B cell (primary cell): ENCODE results near the gene BMS1. TPM values are rescaled to one million over a fixed set of nuclear protein-coding genes. Genes with fewer than 3 reads are reported as not detected.

Experiments used
- ATAC-seq: fragments of 200-7000 bp; cut with Tn5 transposase; one replicate; pipeline ENCODE4 v1.10.0; 2021; ENCODE audit warnings: low read depth, mild to moderate bottlenecking, moderate number of reproducible peaks, moderate library complexity
- CTCF ChIA-PET: fragments of 350-600 bp; sonication (Branson Sonifier 250); formaldehyde crosslinking; loops from one replicate; lab custom pipeline; 2021; ENCODE audit warnings: antibody characterized with exemption, inconsistent platforms; lab: Charles Lee
- POLR2A ChIA-PET: fragments of 350-600 bp; sonication (Branson Sonifier 250); formaldehyde crosslinking; loops from one replicate; lab custom pipeline; 2021; ENCODE audit warnings: antibody characterized with exemption; lab: Charles Lee
- DNase-seq: peaks from one replicate; pipeline ENCODE4 v3.0.0; 2013
- H2AFZ ChIP-seq: 2 replicates; pipeline ENCODE4 v1.6.1; 2012; ENCODE audit warnings: mild to moderate bottlenecking, low read depth, low read length; ENCODE audit not compliant: insufficient read depth, poor library complexity, severe bottlenecking
- H3K27ac ChIP-seq, 2 donors: 1 replicate in 1 of 2; 2 replicates in 1 of 2; pipeline ENCODE4 v1.5.1; 2012 to 2013; ENCODE audit warnings: low read length in 2 of 2, mild to moderate bottlenecking in 2 of 2, moderate library complexity in 1 of 2
- H3K27me3 ChIP-seq, 4 experiments: fragments of 200-600 bp in 1 of 4; sonication (generic) in 1 of 4; replicated peaks in 1 of 4; 1 replicate in 2 of 4; 2 replicates in 2 of 4; pipeline versions ENCODE4 v1.6.1 to v1.7.0; 2013 to 2016; ENCODE audit warnings: low read length in 3 of 4, mild to moderate bottlenecking in 2 of 4, mixed read lengths in 1 of 4, moderate library complexity in 1 of 4; ENCODE audit not compliant: insufficient read depth in 4 of 4, control insufficient read depth in 3 of 4; ENCODE audit errors: control extremely low read depth in 1 of 4
- H3K36me3 ChIP-seq, 2 experiments: replicated peaks in 1 of 2; 1 replicate in 1 of 2; 2 replicates in 1 of 2; pipeline versions ENCODE4 v1.6.1 to v1.7.1; 2013; ENCODE audit warnings: low read length in 1 of 2; ENCODE audit not compliant: insufficient read depth in 2 of 2, control insufficient read depth in 1 of 2; ENCODE audit errors: control extremely low read depth in 1 of 2, extremely low read depth in 1 of 2
- H3K4me1 ChIP-seq, 2 donors: fragments of 200-600 bp in 1 of 2; sonication (generic) in 1 of 2; 1 replicate in 1 of 2; 2 replicates in 1 of 2; pipeline versions ENCODE4 v1.5.1 to v1.6.1; 2013 to 2017; ENCODE audit warnings: low read length in 2 of 2; ENCODE audit not compliant: control insufficient read depth in 2 of 2, insufficient read depth in 2 of 2
- H3K4me2 ChIP-seq: replicated peaks from 2 replicates; pipeline ENCODE3; 2012; ENCODE audit warnings: mild to moderate bottlenecking, low read depth, low read length; ENCODE audit not compliant: poor library complexity, severe bottlenecking
- H3K4me3 ChIP-seq, 5 experiments: fragments of 200-600 bp in 1 of 5; sonication (generic) in 1 of 5; 1 replicate in 3 of 5; 2 replicates in 2 of 5; pipeline versions ENCODE4 v1.5.1 to v1.7.0; 2011 to 2016; ENCODE audit warnings: low read length in 4 of 5, mild to moderate bottlenecking in 4 of 5, low read depth in 2 of 5, control low read depth in 1 of 5, moderate library complexity in 1 of 5; ENCODE audit not compliant: insufficient read depth in 1 of 5; ENCODE audit errors: control extremely low read depth in 1 of 5, extremely low read depth in 1 of 5
- H3K79me2 ChIP-seq: fragments of 200-600 bp; sonication (generic); one replicate; pipeline ENCODE4 v1.6.0; 2016; ENCODE audit warnings: low read length; ENCODE audit not compliant: control insufficient read depth, insufficient read depth
- H3K9ac ChIP-seq: fragments of 200-600 bp; sonication (generic); 2 replicates; pipeline ENCODE4 v1.6.1; 2017; ENCODE audit warnings: mild to moderate bottlenecking, low read length, moderate library complexity
- H3K9me3 ChIP-seq, 3 donors: one replicate each; pipeline versions ENCODE4 v1.6.1 to v1.7.1; 2013; ENCODE audit warnings: low read length in 2 of 3; ENCODE audit not compliant: control insufficient read depth in 2 of 3, insufficient read depth in 1 of 3; ENCODE audit errors: control extremely low read depth in 1 of 3
- H4K20me1 ChIP-seq: 2 replicates; pipeline ENCODE4 v1.6.0; 2012; ENCODE audit warnings: mild to moderate bottlenecking, low read length; ENCODE audit not compliant: insufficient read depth, control insufficient read depth, poor library complexity, severe bottlenecking
- H3K27ac Mint-ChIP-seq: one replicate; pipeline ENCODE4 v1.8.0; 2021; ENCODE audit warnings: mixed read lengths
- H3K27me3 Mint-ChIP-seq: one replicate; pipeline ENCODE4 v1.8.0; 2021; ENCODE audit warnings: mixed read lengths
- H3K4me1 Mint-ChIP-seq: one replicate; pipeline ENCODE4 v1.8.0; 2021; ENCODE audit warnings: mixed read lengths
- H3K4me3 Mint-ChIP-seq: one replicate; pipeline ENCODE4 v1.8.0; 2021; ENCODE audit warnings: mixed read lengths
- H3K9me3 Mint-ChIP-seq: one replicate; pipeline ENCODE4 v1.8.0; 2022; ENCODE audit warnings: mixed read lengths; ENCODE audit not compliant: insufficient read depth
- EZH2 ChIP-seq: IDR thresholded peaks from 2 replicates; pipeline ENCODE4 v1.6.1; 2012; ENCODE audit warnings: borderline replicate concordance, low read depth, mild to moderate bottlenecking, moderate library complexity, low read length; ENCODE audit not compliant: insufficient read depth, poor library complexity, severe bottlenecking
- WGBS: methylation state at CpG from one replicate; pipeline ENCODE4 v1.1.5; 2013; ENCODE audit warnings: missing lambda C conversion rate; ENCODE audit not compliant: insufficient coverage; 5-methylcytosine and 5-hydroxymethylcytosine counted together
- intact Hi-C: fragments of 100-400 bp; cut with micrococcal nuclease; formaldehyde crosslinking; loops from one replicate; pipeline ENCODE4 v1.10.0; 2022
- polyA plus RNA-seq: library from polyadenylated mRNA; depleted of rRNA; stranded (reverse); fragments of >200 nt; gene quantifications from 2 replicates; pipeline ENCODE4 v1.2.3, GENCODE V29; 2012
- total RNA-seq, 2 donors: library from RNA; stranded (reverse); fragments of 120-200 nt in 1 of 2; gene quantifications; 1 replicate in 1 of 2; 2 replicates in 1 of 2; pipeline versions ENCODE4 v1.2.3 to v1.2.4, GENCODE V29; 2013 to 2022
- TF ChIP-seq, protein P1 (sequence below): fragments of 200-600 bp; IDR thresholded peaks from one replicate; pipeline ENCODE4 v1.8.0; 2022; ENCODE audit warnings: antibody characterized with exemption, mild to moderate bottlenecking

Gene BMS1
- total and polyA plus RNA-seq, 2 donors (not counting 1 experiment from before 2014, with no cell fraction given) = 3.1 to 17.5 TPM

DNA sequence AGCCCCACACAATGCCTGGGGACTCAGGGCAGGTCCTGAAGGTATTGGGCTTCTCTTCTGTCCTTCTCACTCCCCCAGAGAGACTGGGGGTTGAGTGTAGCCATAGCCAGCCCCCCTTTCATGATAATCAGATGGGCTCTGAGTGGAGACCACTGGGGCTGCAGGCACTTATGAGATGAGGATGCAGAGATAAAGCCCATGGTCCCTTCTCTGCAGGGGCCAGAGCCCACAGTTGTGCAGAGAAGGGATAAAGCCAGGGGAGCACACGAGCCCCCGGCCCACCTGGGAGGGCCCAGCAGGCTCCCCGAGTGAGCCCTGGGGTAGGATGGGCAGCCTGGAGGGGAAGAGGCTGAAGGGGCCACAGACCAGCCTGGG, 96.2 kb downstream of the BMS1 start:
- 77% methylated on average over 3 of the region's 3 CpGs for WGBS
- Histone ChIP-seq H3K4me3 (no peak overlapping the region), H4K20me1 (no peaks in the 10 kb centered on the region), H3K27me3 (no peaks in the 10 kb centered on the region), H3K4me2 (no peak overlapping the region), H3K27ac (no peak overlapping the region), H3K9me3 (peaks cover 0 to 21% (median 0%) of the 10 kb centered on the region in 3 donors), H3K9ac (no peak overlapping the region), H3K79me2 (no peaks in the 10 kb centered on the region), H3K4me1 (no peaks in the 10 kb centered on the region), H2AFZ (no peak overlapping the region), H3K36me3 (no peaks in the 10 kb centered on the region)
- Mint-ChIP-seq H3K4me1 (no peaks in the 10 kb centered on the region), H3K27me3 (no peaks in the 10 kb centered on the region), H3K27ac (no peak overlapping the region), H3K4me3 (no peak overlapping the region), H3K9me3 (peaks cover 11% of the 10 kb centered on the region)
- intact Hi-C loops = no loop called here
- CTCF ChIA-PET = no interaction called here
- TF ChIP-seq, protein P1, sequence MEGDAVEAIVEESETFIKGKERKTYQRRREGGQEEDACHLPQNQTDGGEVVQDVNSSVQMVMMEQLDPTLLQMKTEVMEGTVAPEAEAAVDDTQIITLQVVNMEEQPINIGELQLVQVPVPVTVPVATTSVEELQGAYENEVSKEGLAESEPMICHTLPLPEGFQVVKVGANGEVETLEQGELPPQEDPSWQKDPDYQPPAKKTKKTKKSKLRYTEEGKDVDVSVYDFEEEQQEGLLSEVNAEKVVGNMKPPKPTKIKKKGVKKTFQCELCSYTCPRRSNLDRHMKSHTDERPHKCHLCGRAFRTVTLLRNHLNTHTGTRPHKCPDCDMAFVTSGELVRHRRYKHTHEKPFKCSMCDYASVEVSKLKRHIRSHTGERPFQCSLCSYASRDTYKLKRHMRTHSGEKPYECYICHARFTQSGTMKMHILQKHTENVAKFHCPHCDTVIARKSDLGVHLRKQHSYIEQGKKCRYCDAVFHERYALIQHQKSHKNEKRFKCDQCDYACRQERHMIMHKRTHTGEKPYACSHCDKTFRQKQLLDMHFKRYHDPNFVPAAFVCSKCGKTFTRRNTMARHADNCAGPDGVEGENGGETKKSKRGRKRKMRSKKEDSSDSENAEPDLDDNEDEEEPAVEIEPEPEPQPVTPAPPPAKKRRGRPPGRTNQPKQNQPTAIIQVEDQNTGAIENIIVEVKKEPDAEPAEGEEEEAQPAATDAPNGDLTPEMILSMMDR = no peak
- no peak for TF ChIP-seq EZH2
- POLR2A ChIA-PET = no interaction called here
- no peak for ATAC-seq
- no peak for DNase-seq

DNA sequence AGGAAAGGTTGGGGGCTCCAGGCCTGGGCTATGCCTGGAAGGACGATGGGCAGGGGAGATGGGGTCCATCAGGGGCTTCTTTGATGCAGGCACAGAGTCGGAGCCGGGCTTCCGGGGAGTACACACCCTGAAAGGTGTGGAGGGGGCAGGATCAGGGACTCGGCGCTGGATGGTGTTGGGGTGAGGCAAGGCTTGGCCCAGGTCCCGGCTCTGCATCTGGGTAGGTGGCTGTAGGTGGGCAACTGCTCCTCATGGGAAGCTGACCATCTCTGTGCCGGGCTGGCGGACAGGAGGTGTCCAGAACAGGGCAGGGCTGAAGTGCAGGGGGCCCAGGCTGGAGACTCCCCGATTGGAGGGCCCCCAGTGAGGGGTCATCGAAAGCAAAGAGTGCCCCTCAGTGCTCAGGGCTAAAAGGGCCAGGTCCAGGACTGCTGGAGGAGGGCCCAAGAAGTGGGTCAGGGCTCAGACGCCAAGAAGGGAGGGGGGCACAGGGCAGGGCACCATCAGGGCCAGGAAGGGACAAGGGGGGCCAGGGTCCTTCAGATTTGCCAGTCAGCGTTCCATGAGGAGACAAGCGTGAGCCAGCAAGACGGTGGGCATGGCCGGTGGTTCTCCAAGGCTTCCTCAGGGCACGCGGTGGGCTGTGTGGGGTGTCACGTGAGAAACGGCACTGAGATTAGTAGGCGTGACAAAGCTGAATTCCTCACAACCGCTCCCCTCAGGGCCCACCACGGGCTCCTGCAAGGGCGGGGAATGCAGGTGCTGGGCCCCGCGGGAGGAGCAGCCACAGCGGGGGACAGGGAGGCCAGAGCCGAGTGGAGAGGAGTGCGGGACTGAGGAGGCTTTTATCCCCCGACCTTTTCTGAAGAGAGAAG, 97.0 kb downstream of the BMS1 start:
- no peaks in the 10 kb centered on the region for H4K20me1 ChIP-seq
- peaks cover 0 to 24% (median 0%) of the 10 kb centered on the region in 3 donors for H3K9me3 ChIP-seq
- TF ChIP-seq EZH2 = no peak
- TF ChIP-seq, protein P1 = no peak
- H3K4me1 ChIP-seq = no peaks in the 10 kb centered on the region
- no peaks in the 10 kb centered on the region for H3K79me2 ChIP-seq
- Mint-ChIP-seq H3K27me3 (no peaks in the 10 kb centered on the region), H3K9me3 (peaks cover 14% of the 10 kb centered on the region), H3K27ac (no peak overlapping the region), H3K4me1 (no peaks in the 10 kb centered on the region), H3K4me3 (no peak overlapping the region)
- ChIA-PET POLR2A (no interaction called here), CTCF (no interaction called here)
- no peak overlapping the region for H3K27ac ChIP-seq
- 87% methylated on average over 30 of the region's 30 CpGs for WGBS
- intact Hi-C loops = no loop called here
- H3K9ac ChIP-seq = no peak overlapping the region
- no peaks in the 10 kb centered on the region for H3K27me3 ChIP-seq
- DNase-seq = no peak
- no peak for ATAC-seq
- H3K36me3 ChIP-seq = no peaks in the 10 kb centered on the region
- no peak overlapping the region for H2AFZ ChIP-seq
- no peak overlapping the region for H3K4me3 ChIP-seq
- H3K4me2 ChIP-seq = no peak overlapping the region
